ENCODE measurements around the gene PLA2G4D. TPM values are rescaled to one million over a fixed set of nuclear protein-coding genes. Genes with fewer than 3 reads are reported as not detected.

The PLA2G4D gene
- total RNA-seq, 3 donors from 2014 or later = not detected

DNA sequence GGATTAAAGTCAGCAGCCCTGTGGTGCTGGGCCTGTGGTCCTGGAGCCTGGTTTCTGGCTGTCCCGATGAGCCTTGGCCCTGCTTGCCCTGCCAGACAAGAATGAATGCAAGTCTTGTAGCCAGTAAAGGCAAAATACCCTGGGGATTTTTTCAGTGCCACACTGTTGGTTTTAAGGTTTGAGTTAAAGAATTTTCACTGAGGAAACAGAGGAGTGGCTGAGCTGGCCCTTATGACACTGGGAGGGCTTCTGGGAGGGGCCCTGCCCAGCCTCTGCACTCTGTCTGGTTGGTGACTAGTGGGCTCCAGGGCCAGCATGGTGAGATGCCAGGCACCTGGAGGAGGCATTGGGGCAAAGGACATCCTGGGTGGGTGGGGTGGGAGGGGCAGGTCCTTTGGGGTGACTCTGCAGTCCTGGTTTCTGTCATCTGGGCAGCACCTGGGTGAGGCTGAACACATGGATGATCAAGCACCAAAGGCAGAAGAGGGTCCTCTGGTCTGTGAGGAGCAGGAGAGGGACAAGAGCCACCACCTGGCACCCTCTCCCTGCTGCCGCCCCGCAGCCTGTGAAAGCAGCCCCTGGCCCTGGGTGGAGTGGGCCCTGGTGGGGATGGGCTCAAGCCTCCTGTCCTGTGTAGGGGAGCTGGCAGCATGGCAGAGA lies 61.0 kb downstream of the PLA2G4D start:
- no peaks in the 10 kb centered on the region for H3K36me3 Mint-ChIP-seq (ENCODE audit: insufficient read depth)
- peaks cover 7% of the 10 kb centered on the region for H3K4me1 Mint-ChIP-seq (ENCODE audit: low read depth)
- no peak for DNase-seq
- no peak for ATAC-seq
- H3K9me3 Mint-ChIP-seq = no peaks in the 10 kb centered on the region
- no peaks in the 10 kb centered on the region for H3K27me3 Mint-ChIP-seq (ENCODE audit: low read depth)
- H3K4me3 Mint-ChIP-seq = no peak overlapping the region

DNA sequence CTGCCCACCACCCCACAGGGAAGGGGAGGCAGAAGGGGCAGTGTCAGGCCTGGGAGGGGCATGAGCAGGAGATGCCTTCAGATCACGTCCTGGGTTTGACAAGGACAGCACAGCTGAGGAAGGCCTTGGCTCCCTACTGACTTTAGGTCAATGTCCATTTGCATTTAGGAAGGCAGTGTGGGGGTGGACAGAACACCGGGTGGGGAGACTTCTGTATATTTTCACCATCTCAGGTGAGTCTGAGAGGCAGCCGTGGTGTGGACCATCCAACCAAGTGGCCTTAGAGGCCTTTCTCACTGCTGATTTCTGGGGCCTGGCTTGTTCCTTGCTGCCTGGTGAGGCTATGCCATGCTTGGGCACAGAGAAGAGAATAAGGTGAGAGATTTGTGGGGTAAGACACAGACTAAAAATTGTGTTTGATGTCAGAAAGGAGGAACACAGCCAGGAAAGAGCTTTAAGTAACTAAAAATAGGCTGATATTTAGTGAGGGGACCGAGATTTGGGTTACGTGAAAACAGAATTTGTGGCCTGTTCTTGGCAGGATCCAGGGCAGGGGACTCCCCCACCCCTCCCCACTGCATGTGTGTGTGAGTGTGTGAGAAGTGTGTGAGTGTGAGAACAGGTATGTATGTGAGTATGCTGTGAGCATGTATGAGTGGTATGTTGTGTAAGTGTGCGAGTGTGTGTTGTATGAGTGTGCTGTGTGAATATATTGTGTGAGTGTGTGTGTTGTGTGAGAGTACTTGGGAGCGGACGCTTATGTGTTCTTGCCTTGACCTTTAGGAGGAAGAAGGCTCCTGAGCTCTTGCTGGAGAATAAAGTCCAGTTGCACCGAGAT lies 61.8 kb downstream of the PLA2G4D start:
- H3K9me3 Mint-ChIP-seq = no peaks in the 10 kb centered on the region
- ATAC-seq (no peak), DNase-seq (no peak)
- peaks cover 7% of the 10 kb centered on the region for H3K4me1 Mint-ChIP-seq (ENCODE audit: low read depth)
- H3K27me3 Mint-ChIP-seq (ENCODE audit: low read depth) = no peaks in the 10 kb centered on the region
- H3K4me3 Mint-ChIP-seq = no peak overlapping the region
- H3K36me3 Mint-ChIP-seq (ENCODE audit: insufficient read depth) = no peaks in the 10 kb centered on the region

DNA sequence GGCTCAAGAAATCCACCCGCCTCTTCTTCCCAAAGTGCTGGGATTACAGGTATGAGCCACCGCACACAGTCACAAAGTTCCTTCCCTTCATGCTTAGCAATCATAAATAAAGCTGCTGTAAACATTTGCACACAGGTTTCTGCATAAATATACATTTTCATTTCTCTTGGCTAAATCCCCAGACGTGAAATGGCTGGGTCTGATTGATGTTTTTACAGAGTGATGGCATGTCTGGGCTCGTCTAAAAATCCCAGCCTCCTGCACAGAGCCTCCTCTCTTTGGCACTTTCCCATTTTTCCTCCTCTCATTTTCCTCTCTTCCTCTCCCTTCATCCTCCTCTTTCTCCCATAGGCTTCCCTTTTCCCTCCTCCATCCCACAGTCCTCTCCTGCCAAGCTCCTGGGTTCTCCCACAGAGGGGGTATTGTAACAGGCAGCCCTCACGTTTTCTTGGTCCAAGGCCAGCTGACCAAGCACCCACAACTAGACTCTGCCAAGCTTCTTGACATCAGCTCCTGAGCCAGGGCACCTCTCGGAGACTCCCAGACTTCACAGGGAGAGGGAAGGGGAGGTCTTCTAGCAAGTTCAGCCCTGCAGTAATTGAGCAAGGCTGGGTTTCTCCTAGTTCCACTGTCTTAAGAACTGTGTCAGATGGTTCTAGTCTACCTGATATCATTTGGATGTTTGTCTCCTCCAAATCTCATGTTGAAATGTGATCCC lies 63.0 kb downstream of the PLA2G4D start:
- Mint-ChIP-seq H3K4me1 (ENCODE audit: low read depth) (peaks cover 7% of the 10 kb centered on the region), H3K27me3 (ENCODE audit: low read depth) (peaks cover 1% of the 10 kb centered on the region), H3K4me3 (no peak overlapping the region)

DNA sequence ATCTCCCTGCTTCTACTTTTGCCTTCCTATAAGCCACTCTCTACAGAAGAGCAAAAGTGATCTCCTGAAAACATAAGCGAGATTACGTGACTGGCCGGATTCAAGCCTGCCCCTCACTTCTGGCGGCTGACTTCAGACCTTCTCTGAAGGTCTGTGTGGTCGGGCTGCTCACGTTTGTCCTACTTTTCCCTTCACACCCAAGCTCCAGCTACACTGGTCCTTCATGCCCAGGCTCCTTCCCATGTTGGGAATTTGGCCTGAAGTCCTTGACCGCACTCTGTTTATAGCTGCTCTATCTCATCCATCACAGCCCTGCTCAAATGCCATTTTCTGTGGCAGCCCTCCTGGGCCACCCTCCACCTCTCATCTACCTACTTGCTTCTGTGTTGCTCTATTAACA lies 66.8 kb downstream of the PLA2G4D start:
- DNase-seq = no peak
- Mint-ChIP-seq H3K4me1 (ENCODE audit: low read depth) (no peaks in the 10 kb centered on the region), H3K9me3 (no peaks in the 10 kb centered on the region), H3K27me3 (ENCODE audit: low read depth) (peaks cover 4% of the 10 kb centered on the region), H3K36me3 (ENCODE audit: insufficient read depth) (no peaks in the 10 kb centered on the region), H3K4me3 (no peak overlapping the region)
- no peak for ATAC-seq

More for the DNA sequence above, 63.0 kb downstream of the PLA2G4D start:
- H3K36me3 Mint-ChIP-seq (ENCODE audit: insufficient read depth) = no peaks in the 10 kb centered on the region
- ATAC-seq = no peak
- H3K9me3 Mint-ChIP-seq = no peaks in the 10 kb centered on the region
- no peak for DNase-seq

DNA sequence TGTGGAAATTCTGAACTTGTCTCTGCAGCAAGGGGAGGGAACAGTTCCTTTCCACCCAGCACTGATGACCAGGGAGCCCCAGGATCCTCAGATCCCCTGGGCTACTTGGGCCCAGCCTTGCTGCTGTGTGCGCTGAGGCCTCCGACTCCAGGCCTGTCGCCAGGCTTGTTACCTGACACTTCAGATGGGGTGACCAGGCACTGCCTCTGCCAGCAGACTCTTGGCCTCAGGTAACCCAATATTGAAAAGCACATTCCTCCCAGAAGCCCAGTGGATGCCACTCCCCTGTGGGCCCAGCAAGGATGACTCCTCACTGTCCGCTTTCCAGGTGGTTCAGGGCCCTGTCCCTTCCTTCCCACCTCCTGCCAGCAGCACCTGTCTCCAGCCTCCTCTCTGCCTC lies 70.1 kb downstream of the PLA2G4D start:
- Mint-ChIP-seq H3K4me3 (no peak overlapping the region), H3K27me3 (ENCODE audit: low read depth) (peaks cover 4% of the 10 kb centered on the region), H3K9me3 (no peaks in the 10 kb centered on the region), H3K36me3 (ENCODE audit: insufficient read depth) (no peaks in the 10 kb centered on the region), H3K4me1 (ENCODE audit: low read depth) (no peaks in the 10 kb centered on the region)
- DNase-seq = no peak
- ATAC-seq = no peak

DNA sequence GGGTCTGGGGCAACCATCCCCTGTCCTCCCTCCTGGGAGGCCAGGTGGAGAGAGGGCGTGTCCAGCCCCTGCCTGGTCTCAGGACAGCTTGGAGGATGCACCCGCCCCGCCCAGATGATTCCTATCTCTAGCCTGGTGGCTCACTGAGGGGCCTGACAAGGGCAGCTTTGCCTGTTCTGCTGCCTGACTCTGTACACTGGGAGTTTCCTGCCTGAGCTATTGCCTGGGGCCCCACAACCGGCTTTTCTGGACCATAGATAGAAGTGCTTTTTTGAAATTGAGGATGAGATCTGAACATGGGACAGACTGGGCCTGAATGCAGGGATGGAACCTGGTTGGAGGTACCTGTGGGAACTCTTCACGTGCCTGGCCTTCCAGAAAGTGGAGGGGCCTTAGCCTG lies 72.8 kb downstream of the PLA2G4D start:
- Mint-ChIP-seq H3K4me3 (no peak overlapping the region), H3K9me3 (no peaks in the 10 kb centered on the region), H3K27me3 (ENCODE audit: low read depth) (peaks cover 10% of the 10 kb centered on the region), H3K36me3 (ENCODE audit: insufficient read depth) (no peaks in the 10 kb centered on the region), H3K4me1 (ENCODE audit: low read depth) (no peaks in the 10 kb centered on the region)
- DNase-seq (no peak), ATAC-seq (no peak)

DNA sequence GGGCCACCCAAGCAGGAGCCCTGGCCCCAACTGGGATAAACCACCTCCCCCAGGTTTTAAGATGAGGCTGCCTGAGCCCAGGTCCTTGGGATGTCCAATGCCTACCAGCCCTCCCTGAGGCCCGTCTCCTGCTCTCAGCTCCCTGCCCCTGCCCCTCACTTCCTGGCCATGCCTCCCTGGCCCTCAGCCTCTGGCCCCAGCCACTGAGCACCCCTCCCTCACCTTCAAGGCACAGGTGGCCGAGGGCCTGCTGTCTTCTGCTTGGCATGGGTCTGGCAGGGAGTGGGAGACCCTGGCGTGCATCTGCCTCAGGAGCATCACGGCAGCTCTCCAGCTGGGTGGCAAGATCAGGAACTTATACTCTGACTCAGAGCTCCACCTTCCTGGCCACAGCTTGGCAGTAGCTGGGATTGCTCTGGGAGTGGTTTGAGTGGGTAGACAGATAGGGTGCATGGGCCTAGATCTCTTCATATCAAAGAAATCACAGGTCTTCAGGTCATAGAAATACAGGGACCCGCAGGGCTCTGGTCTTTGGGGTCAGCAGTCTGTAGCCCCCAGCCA lies 73.6 kb downstream of the PLA2G4D start, which contains the start of gene PLA2G4E:
PLA2G4E (minus strand) TSS at position 330 of the 561 bp plus-strand sequence; CDS start at position 318, 12 bp downstream.
- no peak for ATAC-seq
- H3K36me3 Mint-ChIP-seq (ENCODE audit: insufficient read depth) = no peaks in the 10 kb centered on the region
- H3K4me1 Mint-ChIP-seq (ENCODE audit: low read depth) = no peaks in the 10 kb centered on the region
- H3K27me3 Mint-ChIP-seq (ENCODE audit: low read depth) = peaks cover 6% of the 10 kb centered on the region
- H3K4me3 Mint-ChIP-seq = no peak within 1 kb of the TSS
- DNase-seq = no peak
- H3K9me3 Mint-ChIP-seq = no peaks in the 10 kb centered on the region

DNA sequence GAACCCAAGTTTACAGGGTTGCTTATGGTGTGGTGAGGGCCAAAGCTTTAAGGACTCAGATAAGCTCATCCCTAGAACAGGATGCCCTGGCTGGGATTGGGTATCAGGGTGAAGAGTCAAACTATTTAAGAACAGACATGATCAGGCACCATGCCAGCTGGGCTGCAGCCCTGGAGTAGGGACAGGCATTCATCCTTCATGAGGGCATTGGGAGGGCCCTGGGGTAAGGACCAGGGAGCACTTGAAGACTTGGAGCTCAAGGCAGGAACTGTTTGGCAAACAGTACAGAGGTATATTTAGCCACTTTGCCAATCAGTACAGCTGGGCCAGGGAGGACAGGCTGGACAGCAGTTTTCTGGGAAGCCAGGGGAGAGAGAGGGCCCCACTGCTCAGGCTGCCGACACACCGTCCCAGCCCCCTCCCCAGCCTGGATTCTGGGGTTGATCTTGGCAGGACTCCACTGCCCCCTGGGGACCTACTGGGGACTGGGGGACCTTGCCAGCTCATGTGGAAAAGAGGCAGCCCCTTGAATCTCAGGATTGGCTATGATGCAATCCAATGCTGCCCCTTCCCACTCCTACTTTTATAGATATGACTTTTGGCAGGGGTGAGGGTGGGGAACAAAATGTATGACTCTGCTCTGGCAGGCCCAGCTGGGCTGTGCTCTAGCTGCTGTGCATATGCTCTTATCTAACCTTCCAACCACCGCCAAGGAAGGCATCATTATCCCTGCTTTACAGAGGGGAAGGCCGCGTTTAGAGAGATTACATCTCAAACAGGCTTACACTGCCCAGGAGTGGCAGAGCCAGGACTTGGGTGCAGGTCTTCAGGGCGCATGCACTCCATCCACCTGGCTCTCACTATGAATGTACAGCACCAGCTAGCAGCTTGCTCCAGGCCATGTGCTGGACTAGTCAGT lies 75.8 kb downstream of the PLA2G4D start:
- Mint-ChIP-seq H3K4me3 (no peak overlapping the region), H3K36me3 (ENCODE audit: insufficient read depth) (no peaks in the 10 kb centered on the region), H3K9me3 (no peaks in the 10 kb centered on the region), H3K4me1 (ENCODE audit: low read depth) (no peaks in the 10 kb centered on the region), H3K27me3 (ENCODE audit: low read depth) (peaks cover 6% of the 10 kb centered on the region)
- ATAC-seq (no peak), DNase-seq (no peak)

Other genes starting within 250 kb of the PLA2G4D start
- gene SPTBN5, start 200.5 kb downstream of the PLA2G4D start, total RNA-seq = under 1 TPM; 0.16 to 0.69 (median 0.46) TPM
- gene EHD4, start 122.0 kb downstream of the PLA2G4D start, total RNA-seq = 10 to 100 TPM; 25.7 to 33.8 (median 27.6) TPM
- not detected for gene PLA2G4E, start 73.5 kb downstream of the PLA2G4D start, total RNA-seq
- gene PLA2G4F, start 62.1 kb upstream of the PLA2G4D start, total RNA-seq = under 1 TPM in 1 of 3 donors, not detected in 2; 0.30 TPM
- 10 to 100 TPM; 37.2 to 45.6 (median 41.6) TPM for gene VPS39, start 113.7 kb upstream of the PLA2G4D start, total RNA-seq
- 10 to 100 TPM in 1 of 3 donors, 1 to 10 TPM in 2; 7.1 to 10.7 (median 8.0) TPM for gene GANC, start 178.6 kb upstream of the PLA2G4D start, total RNA-seq
- 10 to 100 TPM; 47.1 to 57.0 (median 56.4) TPM for gene TMEM87A, start 178.9 kb upstream of the PLA2G4D start, total RNA-seq

Data from activated T-cell treated with anti-CD3 and anti-CD28 coated beads, Interleukin-2, amount 50 U/mL, for 4 hours (primary cell).